Posterior vena cava (tissue), 2 donors: ENCODE results near the gene CFAP251. TPM values are rescaled to one million over a fixed set of nuclear protein-coding genes. Genes with fewer than 3 reads are reported as not detected.

ENCODE experiments used
- DNase-seq: peaks from one replicate; pipeline ENCODE4 v3.0.0-alpha.2; 2020; ENCODE audit warnings: low spot score
- intact Hi-C, 2 donors: fragments of 100-400 bp; cut with DNase I; formaldehyde crosslinking; loops; one replicate each; pipeline versions ENCODE4 v1.14.1 to v1.14.2; 2022 to 2023
- total RNA-seq, 2 donors: library from RNA; stranded (reverse); fragmentation: NEBNext Ultra II Directional; extraction: Animal tissue kit (Norgen Biotek cat#: 25700); gene quantifications; one replicate each; pipeline ENCODE4 v1.2.1, GENCODE V29; 2021
- donor health status: DM: yes; HTN: yes; CAD: no.
- donor health status: DM: yes; HTN: yes; CAD: no.

The CFAP251 gene
- total RNA-seq, 2 donors from 2014 or later: 0.65 to 1.9 TPM

DNA sequence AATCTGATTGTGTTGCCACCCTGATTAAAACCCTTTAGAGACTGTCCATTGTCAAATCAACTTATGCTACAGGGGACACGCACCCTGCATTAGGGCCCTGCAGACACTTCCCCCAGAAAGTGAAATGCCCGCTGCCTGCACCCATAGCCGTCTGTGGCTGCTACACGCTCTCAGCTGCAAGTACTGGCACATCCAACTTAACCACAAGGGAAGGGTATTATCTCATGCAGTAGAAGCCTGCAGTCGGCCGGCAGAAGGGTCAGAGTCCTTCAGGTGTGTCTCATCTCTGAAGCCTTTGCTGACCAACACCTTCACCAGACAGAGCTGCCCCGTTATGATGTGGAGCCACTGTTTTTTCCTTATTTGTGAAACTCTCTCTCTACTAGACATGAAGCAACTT is 20.8 kb downstream of the CFAP251 start:
- no peak for DNase-seq
- intact Hi-C loops: no loop called here

GRCh38 chr12:121939992-121940766 is 21.8 kb downstream of the CFAP251 start:
- no peak for DNase-seq
- intact Hi-C loops: no loop called here

- intact Hi-C loops: no loop called here
- DNase-seq: no peak
Measured at GRCh38 chr12:121942145-121942718, 23.8 kb downstream of the CFAP251 start.

DNA sequence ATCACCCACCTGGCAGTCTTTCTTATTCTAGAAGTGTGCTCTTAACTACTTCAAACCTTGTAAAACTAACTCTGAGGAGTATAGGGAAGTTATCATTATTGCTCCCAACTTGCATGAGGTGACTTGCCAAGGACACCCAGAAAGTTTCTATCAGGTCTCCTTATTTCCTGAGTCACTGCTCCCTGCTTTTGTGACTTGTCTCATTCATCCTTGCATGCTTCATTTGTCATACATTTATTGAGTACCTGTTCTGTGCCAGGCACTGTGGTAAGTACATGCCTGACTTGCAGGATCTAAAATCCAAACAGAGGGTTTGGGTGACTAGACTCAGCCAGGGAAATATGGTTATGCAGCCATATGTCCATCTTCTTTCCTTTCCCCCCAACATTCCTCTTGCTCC is 25.5 kb downstream of the CFAP251 start:
- no peak for DNase-seq
- intact Hi-C loops: no loop called here

DNA sequence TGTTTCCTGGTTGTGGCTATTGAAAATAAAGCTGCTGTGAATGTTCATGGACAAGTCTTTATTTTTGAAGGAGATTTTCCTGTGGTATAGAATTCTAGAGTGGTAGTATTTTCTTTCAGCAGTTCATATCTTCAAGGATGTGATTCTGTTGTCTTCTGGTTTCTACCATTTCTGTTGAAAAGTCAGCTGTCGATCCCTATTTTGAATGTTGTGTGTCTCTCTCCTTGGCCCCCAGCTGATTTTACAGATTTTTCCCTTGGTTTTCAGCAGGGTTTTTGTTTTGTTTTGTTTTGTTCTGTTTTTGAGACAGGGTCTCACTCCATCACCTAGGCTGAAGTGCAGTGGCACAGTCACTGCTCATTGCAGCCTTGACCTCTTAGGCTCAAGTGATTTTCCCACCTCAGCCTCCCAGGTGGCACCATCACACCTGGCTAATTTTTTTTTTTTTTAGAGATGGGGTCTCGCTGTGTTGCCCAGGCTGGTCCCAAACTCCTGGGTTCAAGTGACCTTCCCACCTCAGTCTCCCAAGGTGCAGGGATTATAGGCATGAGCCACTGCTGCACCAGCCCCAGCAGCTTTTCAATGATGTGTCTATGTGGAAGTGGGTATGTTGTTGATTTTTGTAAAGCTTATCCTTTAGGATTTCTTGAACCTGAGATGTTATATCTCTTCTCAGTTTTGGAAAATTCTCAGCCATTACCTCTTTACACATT is 28.1 kb downstream of the CFAP251 start:
- intact Hi-C loops: no loop called here
- no peak for DNase-seq

DNA sequence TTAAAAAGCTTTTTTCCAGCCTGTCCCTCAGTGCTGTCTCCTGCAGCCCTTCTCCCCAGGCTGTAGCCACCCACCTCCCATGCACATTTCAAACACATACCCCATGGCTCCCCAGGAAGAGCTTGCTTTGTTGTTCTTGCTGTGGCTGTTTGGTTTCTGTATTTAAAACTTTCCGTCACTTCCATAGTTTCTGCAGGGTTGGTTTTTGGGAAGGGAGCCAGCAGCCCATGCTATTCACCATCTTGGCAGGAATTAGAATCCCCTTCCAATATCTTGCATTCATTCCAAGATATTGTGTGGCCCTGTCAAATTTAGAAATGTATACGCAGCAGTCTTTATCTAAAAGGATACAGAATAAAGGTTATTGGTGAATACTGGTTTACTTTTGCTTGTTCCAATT is 29.6 kb downstream of the CFAP251 start:
- intact Hi-C loops: no loop called here
- no peak for DNase-seq

DNA sequence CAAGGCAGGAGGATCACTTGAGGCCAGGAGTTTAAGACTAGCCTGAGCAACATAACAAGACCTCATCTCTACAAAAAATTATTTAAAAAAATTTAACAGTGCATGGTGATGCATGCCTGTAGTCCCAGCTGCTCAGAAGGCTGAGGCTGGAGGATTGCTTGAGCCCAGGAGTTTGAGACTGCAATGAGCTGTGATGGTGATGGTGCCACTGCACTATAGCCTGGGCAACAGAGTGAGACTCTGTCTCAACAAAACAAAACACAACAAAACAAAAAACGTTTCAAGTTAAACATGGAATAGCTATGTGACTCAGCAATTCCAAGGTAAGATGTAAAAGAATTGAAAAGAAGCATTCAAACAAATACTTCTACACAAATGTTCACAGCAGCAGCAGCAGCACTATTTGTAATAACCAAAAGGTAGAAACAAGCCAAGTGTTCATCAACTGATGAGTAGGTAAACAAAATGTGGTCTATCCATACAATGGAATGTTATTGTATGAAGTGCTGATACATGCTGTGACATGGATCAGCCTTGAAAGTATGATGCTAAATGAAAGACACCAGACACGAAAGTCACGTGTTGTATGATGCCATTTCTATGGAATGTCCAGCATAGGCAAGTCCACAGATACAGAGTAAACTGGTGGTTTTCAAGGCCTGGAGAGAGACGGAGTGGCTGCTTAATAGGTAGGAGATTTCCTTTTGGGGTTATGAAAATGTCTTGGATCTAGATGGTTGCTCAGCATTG is 31.4 kb downstream of the CFAP251 start:
- DNase-seq: no peak
- intact Hi-C loops: loop anchor here in 1 of 2 donors (10.0 kb wide), 1 partner anchor 75 kb away; the partner anchor contains the start of gene BCL7A

- intact Hi-C loops: loop anchor here in 1 of 2 donors (10.0 kb wide), 1 partner anchor 72 kb away; the partner anchor contains the start of gene BCL7A
- no peak for DNase-seq
Measured at GRCh38 chr12:121953117-121953692, 34.8 kb downstream of the CFAP251 start.

- no peak for DNase-seq
- intact Hi-C loops: loop anchor here in 1 of 2 donors (10.0 kb wide), 1 partner anchor 71 kb away; the partner anchor contains the start of gene BCL7A
Measured at GRCh38 chr12:121953695-121954094, 35.3 kb downstream of the CFAP251 start.

DNA sequence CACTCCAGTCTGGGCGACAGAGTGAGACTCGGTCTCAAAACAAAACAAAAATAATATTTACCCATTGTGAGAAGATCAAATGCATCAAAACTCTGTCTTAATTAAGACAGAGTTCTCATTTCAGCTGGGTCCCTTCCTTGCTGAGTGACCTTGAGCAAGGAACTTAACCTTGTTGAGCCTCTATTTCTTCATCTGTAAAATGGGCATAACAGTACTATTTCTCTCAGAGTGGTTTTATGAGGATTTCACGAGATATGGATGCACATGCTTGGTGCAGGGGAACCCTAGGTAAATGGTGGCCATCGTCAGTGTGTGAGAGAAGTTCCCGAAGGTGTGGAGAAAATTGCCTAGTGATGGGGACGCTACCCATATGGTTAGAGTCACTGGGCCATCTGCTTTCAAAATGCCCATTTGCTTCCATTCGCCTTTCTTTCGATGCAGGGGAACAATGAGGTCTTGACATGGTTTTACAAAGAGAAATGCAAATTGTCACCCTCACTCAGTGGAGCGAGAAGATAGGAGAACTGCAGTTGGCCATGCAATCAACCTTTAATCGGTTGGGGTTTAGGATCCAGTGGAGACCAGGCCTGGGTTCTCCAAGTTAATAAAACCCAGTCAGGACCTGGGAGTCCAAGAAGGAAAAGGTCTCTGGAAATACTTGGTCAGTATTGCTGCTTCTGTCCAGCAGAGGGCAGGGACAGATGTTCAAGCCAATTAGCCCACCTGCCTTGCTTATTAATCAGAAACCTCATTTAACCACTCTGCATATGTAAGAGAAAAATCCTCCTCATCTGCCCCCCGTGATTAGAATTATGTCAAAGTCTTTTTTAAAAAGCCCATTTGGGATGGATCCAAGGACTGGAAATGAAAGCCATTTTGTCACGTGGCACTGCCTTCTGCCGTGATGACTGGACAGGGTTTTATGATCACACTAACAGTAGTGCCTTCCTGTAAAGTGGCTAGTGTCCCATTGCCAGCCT is 37.2 kb downstream of the CFAP251 start:
- intact Hi-C loops: loop anchor here in 1 of 2 donors (10.0 kb wide), 1 partner anchor 69 kb away; the partner anchor contains the start of gene BCL7A

DNA sequence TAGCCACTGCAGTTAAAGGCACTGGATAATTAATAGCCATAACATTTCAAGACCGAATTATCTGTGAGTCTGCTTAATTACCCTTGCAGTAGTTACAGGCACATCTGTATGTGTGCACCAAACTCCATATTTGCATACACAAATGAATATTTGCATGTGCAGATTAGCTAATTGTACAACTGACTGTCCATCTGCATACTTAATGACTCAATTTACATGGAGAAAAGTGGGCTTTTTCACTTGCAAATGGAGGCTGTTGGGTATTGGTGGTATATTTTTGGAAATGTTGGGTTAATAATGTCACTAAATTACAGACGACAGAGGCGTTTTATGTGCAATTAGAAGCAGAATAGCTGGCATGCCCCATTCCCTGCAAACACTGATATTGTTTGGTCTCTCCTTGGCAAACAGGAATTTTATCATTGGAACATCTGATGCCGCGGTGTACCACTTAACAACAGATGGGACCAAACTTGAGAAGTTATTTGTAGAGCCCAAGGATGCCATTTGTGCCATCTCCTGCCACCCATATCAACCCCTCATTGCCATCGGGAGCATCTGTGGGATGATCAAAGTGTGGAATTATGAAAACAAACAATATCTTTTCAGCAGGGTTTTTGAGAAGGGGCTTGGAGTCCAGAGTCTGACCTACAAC is 39.6 kb downstream of the CFAP251 start:
- no peak for DNase-seq
- intact Hi-C loops: loop anchor here in 1 of 2 donors (10.0 kb wide), 1 partner anchor 67 kb away; the partner anchor contains the start of gene BCL7A

More for the DNA sequence above, 37.2 kb downstream of the CFAP251 start:
- DNase-seq: no peak

DNA sequence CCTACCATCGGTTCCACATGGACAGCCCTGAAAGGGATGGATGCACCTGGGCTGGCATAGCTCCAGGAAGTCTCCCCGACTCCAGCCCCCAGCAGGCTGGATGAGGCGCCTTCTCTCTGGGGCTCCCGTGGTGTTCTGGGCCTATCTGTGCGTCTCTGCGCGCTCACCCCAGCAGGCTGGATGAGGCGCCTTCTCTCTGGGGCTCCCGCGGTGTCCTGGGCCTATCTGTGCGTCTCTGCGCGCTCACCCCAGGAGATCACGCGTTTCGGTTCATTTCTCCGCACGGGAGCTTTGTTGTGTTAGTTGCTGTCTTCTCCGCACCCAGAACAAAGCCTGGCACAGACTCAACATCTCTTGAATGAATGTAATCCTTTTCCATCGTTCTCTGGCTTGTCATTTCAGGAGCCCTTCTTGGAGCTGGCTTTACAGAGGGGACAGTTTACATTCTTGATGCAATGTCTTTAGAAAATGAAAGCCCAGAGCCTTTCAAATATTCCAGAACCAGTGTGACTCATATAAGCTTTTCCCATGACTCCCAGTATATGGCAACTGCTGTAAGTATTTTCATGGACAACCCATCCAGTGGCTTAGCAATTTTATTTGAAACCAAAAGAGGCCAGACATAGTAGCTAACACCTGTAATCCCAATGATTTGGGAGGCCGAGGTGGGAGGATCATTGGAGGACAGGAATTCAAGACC is 40.3 kb downstream of the CFAP251 start:
- intact Hi-C loops: loop anchor here in 1 of 2 donors (10.0 kb wide), 1 partner anchor 66 kb away; the partner anchor contains the start of gene BCL7A
- no peak for DNase-seq

DNA sequence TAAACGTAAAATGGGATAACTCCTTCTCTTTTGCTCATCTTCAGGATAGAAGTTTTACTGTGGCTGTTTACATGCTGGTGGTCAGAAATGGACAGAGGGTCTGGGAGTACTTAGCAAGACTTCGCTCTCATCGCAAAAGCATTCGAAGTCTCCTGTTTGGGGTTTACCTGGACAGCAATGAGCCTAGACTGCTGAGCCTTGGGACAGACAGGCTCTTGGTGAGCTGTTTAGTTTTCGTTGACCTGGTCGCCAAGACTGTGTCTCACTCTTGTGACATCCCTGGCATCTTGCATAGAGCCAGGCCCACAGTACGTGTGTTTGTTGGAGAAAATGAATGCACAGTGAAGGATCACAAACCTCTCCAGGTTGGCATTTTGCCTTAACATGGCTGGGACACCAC is 42.1 kb downstream of the CFAP251 start:
- intact Hi-C loops: no loop called here
- DNase-seq: no peak

GRCh38 chr12:121961195-121961879 is 42.9 kb downstream of the CFAP251 start:
- intact Hi-C loops: no loop called here
- no peak for DNase-seq

DNA sequence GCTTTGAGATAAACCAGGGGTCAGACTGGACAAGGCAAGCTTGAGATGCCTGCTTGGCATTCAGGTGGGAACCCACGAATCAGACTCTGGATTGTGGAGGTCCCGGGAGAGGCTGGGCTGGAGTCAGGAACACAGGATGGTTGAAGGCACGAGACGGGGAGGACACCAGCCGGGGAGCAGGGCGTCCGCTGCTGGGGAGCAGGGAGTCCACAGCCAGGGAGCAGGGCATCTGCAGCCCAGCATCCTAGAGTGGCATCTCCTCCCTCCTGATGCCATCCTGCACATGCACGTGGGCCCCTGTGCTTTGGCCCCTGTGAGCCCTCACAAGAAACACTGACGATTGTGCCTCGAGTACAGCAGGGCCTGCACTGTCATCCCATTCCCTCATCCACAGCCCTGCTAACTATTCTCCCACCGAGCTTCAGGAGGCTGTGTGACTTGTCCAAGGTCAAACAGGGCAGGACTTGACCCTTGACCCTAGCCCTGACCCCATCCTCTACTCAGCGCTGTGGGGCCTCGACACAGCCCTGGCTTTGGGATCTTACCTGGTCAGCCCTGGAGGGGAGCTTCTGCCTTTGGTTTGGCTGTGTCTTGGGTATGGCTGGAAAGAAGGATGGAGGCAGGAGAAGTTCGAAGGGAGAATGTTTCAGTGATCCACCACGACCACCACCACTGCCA is 45.1 kb downstream of the CFAP251 start:
- intact Hi-C loops: no loop called here
- DNase-seq: no peak
